H1 (cell line): ENCODE results near the gene SIX3. TPM values are rescaled to one million over a fixed set of nuclear protein-coding genes. Genes with fewer than 3 reads are reported as not detected.
A peak's percentile ranks its signal among the peaks of the same experiment; 100 is the strongest.

Experiments used
- ASH2L ChIP-seq: fragments of 200-600, 300-600 bp; sonication (generic); IDR thresholded peaks from one replicate; pipeline ENCODE4 v1.7.1; 2017; ENCODE audit warnings: low read length
- ATF2 ChIP-seq: IDR thresholded peaks from 2 replicates; pipeline ENCODE4 v1.6.1; 2012; ENCODE audit warnings: low read length, inconsistent platforms
- BACH1 ChIP-seq: IDR thresholded peaks from 2 replicates; pipeline ENCODE4 v1.6.1; 2012; ENCODE audit warnings: low read length, improper control_type of control experiment
- BCL11A ChIP-seq, 2 experiments: IDR thresholded peaks; one replicate each; pipeline ENCODE4 v1.6.1; 2011; ENCODE audit warnings: low read depth in 2 of 2, low read length in 2 of 2, mild to moderate bottlenecking in 2 of 2
- BRCA1 ChIP-seq: IDR thresholded peaks from 2 replicates; pipeline ENCODE4 v1.6.1; 2012; ENCODE audit warnings: low read depth, low read length, improper control_type of control experiment
- CBX5 ChIP-seq: fragments of 300-800, 300-1000 bp; sonication (generic); IDR thresholded peaks from 2 replicates; pipeline ENCODE4 v1.7.1; 2016; ENCODE audit warnings: antibody characterized with exemption, low read length, low read depth
- CREB1 ChIP-seq: IDR thresholded peaks from 2 replicates; pipeline ENCODE4 v1.6.1; 2012; ENCODE audit warnings: inconsistent platforms
- CTCF ChIP-seq, 3 experiments: IDR thresholded peaks; 1 replicate in 2 of 3; 2 replicates in 1 of 3; pipeline versions ENCODE4 v1.5.1 to v1.6.1; 2011; ENCODE audit warnings: low read length in 3 of 3, mild to moderate bottlenecking in 3 of 3, inconsistent platforms in 2 of 3, low read depth in 1 of 3, moderate library complexity in 1 of 3; ENCODE audit not compliant: insufficient read depth in 1 of 3; ENCODE audit errors: control extremely low read depth in 1 of 3
- E2F6 ChIP-seq: IDR thresholded peaks from 2 replicates; pipeline ENCODE4 v1.6.1; 2012; ENCODE audit warnings: inconsistent platforms
- GABPA ChIP-seq: IDR thresholded peaks from 2 replicates; pipeline ENCODE4 v1.6.1; 2011; ENCODE audit warnings: mild to moderate bottlenecking, low read length, moderate library complexity, borderline replicate concordance; ENCODE audit not compliant: insufficient read depth
- NRF1 ChIP-seq: IDR thresholded peaks from 2 replicates; pipeline ENCODE4 v1.6.1; 2011; ENCODE audit warnings: mild to moderate bottlenecking, low read depth, low read length, improper control_type of control experiment
- POLR2AphosphoS5 ChIP-seq: IDR thresholded peaks from 2 replicates; pipeline ENCODE4 v1.6.1; 2011; ENCODE audit warnings: low read depth, low read length
- RAD21 ChIP-seq, 2 experiments: IDR thresholded peaks in 1 of 2; conservative IDR thresholded peaks in 1 of 2; 2 replicates each; pipeline ENCODE4 v1.6.1; 2011; ENCODE audit warnings: low read depth in 2 of 2, low read length in 2 of 2, improper control_type of control experiment in 1 of 2, inconsistent platforms in 1 of 2, mild to moderate bottlenecking in 1 of 2, moderate library complexity in 1 of 2
- RFX5 ChIP-seq: IDR thresholded peaks from 2 replicates; pipeline ENCODE4 v1.6.1; 2011; ENCODE audit warnings: low read depth, low read length, improper control_type of control experiment, borderline replicate concordance
- SP1 ChIP-seq: IDR thresholded peaks from 2 replicates; pipeline ENCODE4 v1.6.1; 2011; ENCODE audit warnings: low read depth, low read length
- SRF ChIP-seq: IDR thresholded peaks from 2 replicates; pipeline ENCODE4 v1.6.1; 2011; ENCODE audit warnings: mild to moderate bottlenecking, low read depth, low read length, moderate library complexity
- TAF1 ChIP-seq: IDR thresholded peaks from 2 replicates; pipeline ENCODE4 v1.6.1; 2011; ENCODE audit warnings: mild to moderate bottlenecking, low read depth, low read length
- TAF7 ChIP-seq: optimal IDR thresholded peaks from 2 replicates; pipeline ENCODE3; 2011; ENCODE audit warnings: low read depth, mild to moderate bottlenecking, inconsistent platforms, low read length, moderate library complexity, borderline replicate concordance
- TBP ChIP-seq: IDR thresholded peaks from 2 replicates; pipeline ENCODE4 v1.6.1; 2011; ENCODE audit warnings: low read depth, low read length, improper control_type of control experiment
- USF2 ChIP-seq: IDR thresholded peaks from 2 replicates; pipeline ENCODE4 v1.6.1; 2011; ENCODE audit warnings: low read length, improper control_type of control experiment
- polyA plus RNA-seq, 7 experiments: library from polyadenylated mRNA; depleted of rRNA in 3 of 7; stranded (reverse) in 5 of 7; unstranded in 2 of 7; fragments of >200 nt in 5 of 7; fragments of 200-250 nt in 2 of 7; gene quantifications; 1 replicate in 5 of 7; 2 replicates in 1 of 7; 4 replicates in 1 of 7; pipeline versions ENCODE4 v1.2.1 to v1.2.3, GENCODE V29; 2011 to 2013; ENCODE audit warnings: missing spikeins in 2 of 7, mixed read lengths in 2 of 7
- total RNA-seq: library from RNA; stranded (reverse); fragmentation: NEBNext Ultra II Directional; extraction: Animal tissue kit (Norgen Biotek cat#: 25700); gene quantifications from 2 replicates; pipeline ENCODE4 v1.2.1, GENCODE V29; 2021

Gene SIX3
- total and polyA plus RNA-seq, 2 of the 8 experiments (the other 6 are each of a cell fraction or from before 2014, with no cell fraction given), result 0.02 to 0.19 TPM

GRCh38 chr2:44937688-44938240, 3.7 kb upstream of the SIX3 start (continued):
- TF ChIP-seq CTCF (IDR thresholded peaks at IDR 0.05; ENCODE audit: control extremely low read depth in 1 of 3, insufficient read depth in 1 of 3, low read depth in 1 of 3, low read length in 3 of 3) (peak in 2 of 3 experiments; percentile 6 to 10; a peak in 1 of 4 replicates), SRF (no peak), ASH2L (no peak), TBP (no peak), NRF1 (no peak), GABPA (no peak; the same call in 1 of the 2 replicates), E2F6 (no peak), BRCA1 (no peak), TAF1 (no peak), USF2 (no peak), BCL11A (IDR thresholded peaks at IDR 0.05; ENCODE audit: low read depth in 2 of 2, low read length in 2 of 2) (no peak), ATF2 (no peak), CBX5 (no peak), POLR2AphosphoS5 (no peak), BACH1 (no peak), RFX5 (no peak), CREB1 (no peak), TAF7 (no peak), SP1 (0 out of 2 replicates have a peak, but pooled peaks have one; percentile 7), RAD21 (IDR thresholded peaks at IDR 0.05 in 1 of 2, conservative IDR thresholded peaks at IDR 0.05 in 1 of 2; ENCODE audit: low read depth in 2 of 2, low read length in 2 of 2) (peak in 1 of 2 experiments; percentile 32; a peak in 2 of 4 replicates)
